ENCODE results near the gene C6orf52.

GRCh38 chr6:10659699-10660348 lies 34.6 kb downstream of the C6orf52 start:
- TF ChIP-seq CTCF (IDR thresholded peaks at IDR 0.05; ENCODE audit: low read depth, low read length), result no peak
- TF ChIP-seq EZH2phosphoT487 (IDR thresholded peaks at IDR 0.05; ENCODE audit: low read depth), result no peak

Data from OCI-LY3 (cell line).